ENCODE results near the gene MVD. TPM values are rescaled to one million over a fixed set of nuclear protein-coding genes. Genes with fewer than 3 reads are reported as not detected.

The MVD gene
- total and polyA plus RNA-seq, 10 of the 15 experiments (the other 5 are each of a cell fraction or from before 2014, with no cell fraction given) = 5.0 to 147 (median 65.0) TPM

DNA sequence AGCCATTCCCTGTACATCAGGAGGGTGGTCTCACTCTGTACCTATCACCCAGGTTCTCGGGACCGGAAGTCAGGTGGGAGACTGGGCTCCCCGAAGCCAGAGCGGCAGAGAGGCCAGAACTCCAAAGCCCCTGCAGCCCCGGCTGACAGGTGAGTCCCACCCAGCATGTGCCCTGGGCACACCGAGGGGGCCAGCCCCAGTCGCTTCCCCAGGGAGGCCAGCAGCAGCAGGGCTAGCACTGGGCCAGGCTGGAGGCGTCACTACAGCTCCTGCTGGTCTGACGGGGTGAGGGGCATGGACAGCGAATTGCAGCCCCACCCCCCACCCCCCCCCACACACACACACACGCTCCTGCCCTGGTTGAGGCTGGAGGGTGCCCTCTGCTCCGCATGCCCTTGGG is 32.5 kb downstream of the MVD start (continued):
- TF ChIP-seq, protein P1, sequence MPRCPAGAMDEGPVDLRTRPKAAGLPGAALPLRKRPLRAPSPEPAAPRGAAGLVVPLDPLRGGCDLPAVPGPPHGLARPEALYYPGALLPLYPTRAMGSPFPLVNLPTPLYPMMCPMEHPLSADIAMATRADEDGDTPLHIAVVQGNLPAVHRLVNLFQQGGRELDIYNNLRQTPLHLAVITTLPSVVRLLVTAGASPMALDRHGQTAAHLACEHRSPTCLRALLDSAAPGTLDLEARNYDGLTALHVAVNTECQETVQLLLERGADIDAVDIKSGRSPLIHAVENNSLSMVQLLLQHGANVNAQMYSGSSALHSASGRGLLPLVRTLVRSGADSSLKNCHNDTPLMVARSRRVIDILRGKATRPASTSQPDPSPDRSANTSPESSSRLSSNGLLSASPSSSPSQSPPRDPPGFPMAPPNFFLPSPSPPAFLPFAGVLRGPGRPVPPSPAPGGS (IDR thresholded peaks at IDR 0.05; ENCODE audit: borderline replicate concordance, insufficient read depth, low read depth, low read length, poor library complexity, severe bottlenecking) = no peak
- TF ChIP-seq BACH1 (IDR thresholded peaks at IDR 0.05; ENCODE audit: borderline replicate concordance) = no peak
- no peak for TF ChIP-seq CBX3 (IDR thresholded peaks at IDR 0.05; ENCODE audit: borderline replicate concordance, low read depth)
- TF ChIP-seq ESRRA (IDR thresholded peaks at IDR 0.05; ENCODE audit: low read length) = no peak
- no peak for TF ChIP-seq MTA3 (IDR thresholded peaks at IDR 0.05; ENCODE audit: borderline replicate concordance, low read length)
- TF ChIP-seq KLF5 (IDR thresholded peaks at IDR 0.05; ENCODE audit: partially characterized antibody) = no peak
- no peak for TF ChIP-seq ZBTB11 (CRISPR knock-in tag; IDR thresholded peaks at IDR 0.05)
- TF ChIP-seq, protein P2, sequence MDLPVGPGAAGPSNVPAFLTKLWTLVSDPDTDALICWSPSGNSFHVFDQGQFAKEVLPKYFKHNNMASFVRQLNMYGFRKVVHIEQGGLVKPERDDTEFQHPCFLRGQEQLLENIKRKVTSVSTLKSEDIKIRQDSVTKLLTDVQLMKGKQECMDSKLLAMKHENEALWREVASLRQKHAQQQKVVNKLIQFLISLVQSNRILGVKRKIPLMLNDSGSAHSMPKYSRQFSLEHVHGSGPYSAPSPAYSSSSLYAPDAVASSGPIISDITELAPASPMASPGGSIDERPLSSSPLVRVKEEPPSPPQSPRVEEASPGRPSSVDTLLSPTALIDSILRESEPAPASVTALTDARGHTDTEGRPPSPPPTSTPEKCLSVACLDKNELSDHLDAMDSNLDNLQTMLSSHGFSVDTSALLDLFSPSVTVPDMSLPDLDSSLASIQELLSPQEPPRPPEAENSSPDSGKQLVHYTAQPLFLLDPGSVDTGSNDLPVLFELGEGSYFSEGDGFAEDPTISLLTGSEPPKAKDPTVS (IDR thresholded peaks at IDR 0.05; ENCODE audit: low read depth, low read length) = no peak
- no peak for TF ChIP-seq GABPA (IDR thresholded peaks at IDR 0.05; ENCODE audit: low read depth)

Data from GM12878 (cell line).